CD4-positive, alpha-beta T cell treated with Interleukin-1 beta for 1 hour (primary cell): ENCODE results near the gene FBXO44.

Source experiments
- DNase-seq, 2 donors: peaks; one replicate each; pipeline ENCODE4 v3.0.0-alpha.2; 2020 to 2022

Gene FBXO44

GRCh38 chr1:11640944-11641343, 13.7 kb upstream of the FBXO44 start:
- DNase-seq: no peak

DNA sequence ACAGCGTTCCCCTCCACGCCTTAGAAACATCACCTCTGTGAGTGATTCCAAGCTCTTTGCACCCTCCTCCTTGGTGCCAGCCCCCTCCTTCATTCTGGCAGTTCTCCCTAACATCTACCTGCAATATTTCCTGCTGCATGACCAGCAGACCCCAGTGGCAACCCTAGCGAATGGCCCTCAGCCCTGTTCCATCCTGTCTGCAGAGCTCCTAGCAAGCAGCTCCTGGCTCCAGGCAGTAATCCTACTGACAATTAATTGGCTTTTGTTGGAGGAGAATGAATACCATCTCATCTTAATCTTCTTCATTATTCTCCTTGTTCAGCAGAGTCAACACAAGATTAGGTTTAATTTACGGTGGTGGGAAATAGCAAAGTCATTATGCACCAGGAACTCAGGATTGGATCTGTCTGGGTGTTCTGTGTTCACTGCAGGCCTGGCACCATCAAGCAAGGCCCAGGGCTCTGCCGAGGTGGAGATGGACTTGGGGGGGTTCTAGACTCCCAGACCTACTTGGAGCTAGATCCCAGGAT, 12.8 kb upstream of the FBXO44 start:
- DNase-seq: no peak

GRCh38 chr1:11642418-11643017, 12.2 kb upstream of the FBXO44 start:
- DNase-seq: peak; percentile 66 to 76

DNA sequence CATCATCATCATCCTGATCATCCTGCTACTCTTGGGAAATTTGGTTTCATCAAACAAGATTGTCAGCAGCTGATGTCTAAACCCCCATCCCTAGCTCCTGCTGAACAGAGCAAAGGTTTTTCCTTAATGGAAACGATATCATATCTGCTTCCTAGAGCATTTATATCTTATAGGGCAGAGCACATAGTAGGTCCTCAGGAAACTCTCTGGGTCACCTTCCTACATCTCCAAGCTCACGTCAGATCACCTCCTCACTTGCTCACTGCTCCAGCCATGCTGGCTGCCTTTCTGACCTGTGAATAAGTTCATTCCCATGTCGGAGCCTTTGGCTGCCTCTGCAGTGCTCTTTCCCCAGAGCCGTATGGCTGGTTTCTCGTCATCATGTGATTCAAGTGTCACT, 10.9 kb upstream of the FBXO44 start:
- no peak for DNase-seq

DNA sequence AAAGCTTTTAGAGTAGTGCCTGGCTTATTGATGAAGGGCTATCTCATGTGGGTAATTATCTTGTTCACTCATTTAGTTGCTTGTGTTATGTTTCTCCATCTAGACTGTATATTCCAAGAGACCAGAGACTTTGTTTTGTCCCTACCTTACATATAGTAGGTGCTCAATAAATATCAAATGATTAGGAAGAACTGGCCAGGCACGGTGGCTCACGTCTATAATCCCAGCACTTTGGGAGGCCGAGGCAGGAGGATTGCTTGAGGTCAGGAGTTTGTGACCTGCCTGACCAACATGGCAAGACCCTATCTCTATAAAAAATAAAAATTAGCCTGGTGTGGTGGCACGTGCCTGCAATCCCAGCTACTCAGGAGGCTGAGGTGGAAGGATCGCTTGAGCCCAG, 9.4 kb upstream of the FBXO44 start:
- no peak for DNase-seq

DNA sequence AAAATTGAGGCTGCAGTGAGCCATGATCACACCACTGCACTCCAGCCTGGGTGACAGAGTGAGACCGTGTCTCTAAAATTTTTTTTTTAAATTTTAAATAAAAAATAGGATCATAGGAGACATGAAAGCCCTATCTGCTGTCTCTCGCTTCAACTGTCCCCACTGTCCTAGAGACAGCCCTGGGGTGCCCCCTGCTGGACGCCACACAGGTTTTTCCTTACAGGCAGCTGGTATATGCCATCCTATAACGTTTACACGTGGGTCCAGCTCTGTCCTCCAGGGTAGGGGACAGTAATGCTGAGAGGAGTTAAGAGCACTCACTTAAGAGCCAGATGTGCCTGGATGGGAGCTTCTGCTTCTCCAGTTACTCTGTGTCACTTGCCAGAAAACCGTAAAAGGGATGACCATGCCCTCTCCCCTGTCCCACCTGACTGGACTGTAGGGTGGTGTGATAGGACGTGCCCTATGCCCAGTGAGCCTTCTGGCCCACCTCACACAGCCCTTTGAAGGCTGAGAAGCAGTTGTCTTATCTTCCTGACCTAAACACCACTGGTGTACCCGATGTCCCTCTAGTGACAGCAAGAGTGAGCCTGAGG, 8.9 kb upstream of the FBXO44 start:
- DNase-seq: peak; percentile 79 to 81

GRCh38 chr1:11646317-11646716, 8.4 kb upstream of the FBXO44 start:
- DNase-seq: no peak

- no peak for DNase-seq
Measured at GRCh38 chr1:11647333-11647732, 7.3 kb upstream of the FBXO44 start.

- DNase-seq: no peak
Measured at GRCh38 chr1:11648039-11648438, 6.6 kb upstream of the FBXO44 start.

DNA sequence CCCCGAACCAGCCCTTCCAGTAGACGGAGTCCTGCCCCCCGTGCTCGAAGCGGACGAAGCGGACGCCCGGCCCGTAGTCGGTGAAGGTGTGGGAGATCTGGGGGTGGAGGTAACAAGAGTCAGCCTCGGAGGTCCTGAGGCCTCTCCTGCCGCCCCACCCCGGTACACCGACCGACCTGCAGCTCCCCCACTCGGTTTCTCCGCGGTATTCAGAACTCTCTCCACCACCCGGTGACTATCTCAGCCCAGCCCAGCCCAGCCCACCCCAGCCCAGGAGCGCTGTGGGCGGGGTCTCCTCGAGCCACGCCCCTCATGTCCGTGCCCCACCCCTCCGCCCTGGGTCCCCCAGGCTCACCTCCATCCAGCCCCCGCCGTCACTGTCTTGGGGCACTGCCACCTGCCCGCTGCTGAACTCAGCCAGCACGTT, 5.9 kb upstream of the FBXO44 start:
- peak; percentile 44 to 47 for DNase-seq

GRCh38 chr1:11649237-11649623, 5.4 kb upstream of the FBXO44 start:
- DNase-seq: no peak

DNA sequence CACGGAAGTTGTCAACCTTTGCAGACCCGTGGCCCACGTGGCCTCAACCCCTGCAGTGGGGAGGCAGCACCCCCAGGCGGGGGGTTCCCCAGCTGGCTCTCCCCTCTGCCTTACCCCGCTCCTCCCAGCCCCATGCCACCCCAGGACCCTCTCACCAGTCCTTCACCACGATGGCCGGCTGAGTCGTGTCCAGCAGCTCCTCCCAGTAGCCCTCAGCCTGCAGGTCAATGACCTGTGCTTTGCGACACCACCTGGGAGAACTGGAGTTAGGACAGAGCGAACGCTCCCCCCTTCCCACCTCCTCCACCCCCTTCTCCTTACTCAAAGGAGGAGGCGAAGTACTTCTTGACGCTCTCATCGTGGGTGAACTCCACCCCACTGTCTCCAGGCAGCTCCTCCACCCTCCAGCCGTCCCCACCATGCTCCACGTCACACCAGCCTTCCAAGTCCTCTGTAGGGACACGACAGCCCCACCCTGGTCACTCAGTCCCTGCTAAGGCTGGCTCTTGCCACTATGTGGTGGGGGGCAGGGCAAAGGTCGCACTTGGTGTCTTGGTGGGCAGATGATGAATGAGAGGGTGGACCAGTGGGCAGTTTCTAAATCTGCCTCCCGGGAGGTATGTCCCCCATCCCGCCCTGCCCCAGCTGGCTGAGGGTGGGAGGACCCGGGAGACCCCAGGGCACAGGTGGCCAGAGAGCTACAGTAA, 4.9 kb upstream of the FBXO44 start:
- no peak for DNase-seq

DNA sequence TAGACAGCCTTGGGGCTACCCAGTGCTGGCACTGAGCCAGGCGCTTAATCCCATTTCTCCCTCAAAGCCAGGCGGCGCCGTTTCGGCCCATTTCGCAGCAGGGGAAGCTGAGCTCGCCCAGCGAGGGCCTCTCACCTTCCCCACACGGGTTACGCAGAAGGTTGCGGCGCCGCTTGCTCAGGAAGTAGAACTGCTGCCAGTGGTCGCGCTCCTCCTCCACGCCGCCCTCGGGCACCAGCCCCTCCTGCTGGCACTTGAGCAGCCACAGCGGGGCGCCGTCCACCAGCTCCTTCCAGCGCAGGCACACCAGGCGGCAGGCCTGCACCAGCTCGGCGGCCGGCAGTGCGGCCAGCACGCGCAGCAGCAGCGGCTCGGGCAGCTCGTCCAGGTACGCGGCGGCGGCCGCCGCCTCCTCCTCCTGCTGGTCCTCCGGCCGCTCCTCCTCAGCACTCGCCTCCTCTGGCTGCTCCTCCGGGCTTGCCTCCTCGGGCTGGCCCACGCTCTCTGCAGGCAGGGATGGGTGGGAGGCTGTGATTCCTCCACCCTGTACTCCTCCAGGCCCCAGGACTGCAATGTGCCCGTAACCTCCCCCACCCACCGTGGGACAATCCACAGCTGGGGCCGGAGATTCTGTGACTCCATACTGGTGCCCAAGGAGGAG, 4.2 kb upstream of the FBXO44 start:
- DNase-seq: peak; percentile 86 to 87

- no peak for DNase-seq
Measured at GRCh38 chr1:11651017-11651416, 3.7 kb upstream of the FBXO44 start.

DNA sequence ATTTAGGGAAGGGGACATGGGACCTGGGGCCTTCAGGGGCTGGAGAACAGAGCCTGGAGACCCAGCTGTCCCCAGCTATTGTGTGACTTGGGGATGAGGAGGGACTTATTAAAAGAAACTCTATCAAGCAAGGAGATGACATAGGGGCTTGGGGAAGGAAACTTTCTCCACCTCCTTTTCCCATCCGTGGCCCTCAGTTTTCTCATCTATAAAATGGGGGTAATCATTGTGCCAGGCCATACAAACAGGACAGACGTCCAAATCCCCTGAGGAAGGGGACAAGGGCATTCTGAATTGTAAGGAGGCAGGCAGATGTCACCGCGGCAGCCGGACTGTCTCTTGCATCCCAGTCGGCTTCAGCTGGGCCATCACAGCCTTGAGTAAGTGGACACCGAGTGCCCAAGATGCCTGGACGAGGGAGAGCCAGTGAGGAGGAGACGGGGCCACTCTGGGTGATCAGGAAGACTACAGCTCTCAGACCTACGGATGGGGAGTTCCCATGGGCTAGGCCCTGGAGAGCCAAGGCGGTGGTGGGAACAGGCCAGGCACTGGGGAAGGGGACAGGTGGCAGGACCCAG, 2.4 kb upstream of the FBXO44 start:
- no peak for DNase-seq

DNA sequence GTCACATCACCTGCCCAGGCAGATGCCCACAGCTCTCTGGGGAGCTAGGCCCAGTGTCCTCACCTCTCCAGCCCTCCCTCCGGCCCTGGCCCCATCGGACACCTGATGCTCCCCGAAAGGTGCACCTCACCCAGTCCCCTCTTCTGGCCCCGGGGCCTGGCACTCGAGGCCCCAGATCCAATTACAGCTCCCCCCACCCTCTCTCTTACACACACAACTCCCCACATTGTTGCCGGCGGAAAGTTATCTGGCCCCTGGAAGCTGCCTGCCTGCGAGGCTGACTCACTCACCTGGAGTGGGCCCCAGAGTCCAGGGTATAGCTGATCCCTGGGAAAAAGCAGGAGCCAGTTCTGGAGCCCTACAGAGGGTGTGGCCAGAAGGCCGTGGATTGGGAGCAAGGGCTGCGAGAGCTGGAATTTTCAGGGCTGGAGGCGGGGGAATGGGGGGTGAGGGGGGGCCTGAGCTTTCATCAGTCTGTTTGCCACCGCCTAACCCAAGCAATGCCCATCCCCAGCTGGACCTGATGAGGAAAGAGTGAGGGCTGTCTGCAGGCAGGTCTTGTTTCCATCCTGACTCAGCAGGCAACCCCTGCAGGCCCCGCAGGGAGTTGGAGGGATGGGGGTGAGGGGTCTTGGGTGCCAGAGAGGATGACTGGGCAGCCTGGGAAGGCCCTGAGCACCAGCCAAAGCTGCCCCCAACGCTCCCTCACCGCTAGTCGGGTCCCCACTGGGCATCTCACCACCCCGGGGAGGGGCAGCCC, 1.4 kb upstream of the FBXO44 start:
- no peak for DNase-seq

- DNase-seq: no peak
Measured at GRCh38 chr1:11653861-11654136, 878 bp upstream of the FBXO44 start.

- no peak for DNase-seq
Measured at GRCh38 chr1:11654939-11655808, 497 bp downstream of the FBXO44 start.

GRCh38 chr1:11657654-11658053, 3.0 kb downstream of the FBXO44 start:
- DNase-seq: no peak

DNA sequence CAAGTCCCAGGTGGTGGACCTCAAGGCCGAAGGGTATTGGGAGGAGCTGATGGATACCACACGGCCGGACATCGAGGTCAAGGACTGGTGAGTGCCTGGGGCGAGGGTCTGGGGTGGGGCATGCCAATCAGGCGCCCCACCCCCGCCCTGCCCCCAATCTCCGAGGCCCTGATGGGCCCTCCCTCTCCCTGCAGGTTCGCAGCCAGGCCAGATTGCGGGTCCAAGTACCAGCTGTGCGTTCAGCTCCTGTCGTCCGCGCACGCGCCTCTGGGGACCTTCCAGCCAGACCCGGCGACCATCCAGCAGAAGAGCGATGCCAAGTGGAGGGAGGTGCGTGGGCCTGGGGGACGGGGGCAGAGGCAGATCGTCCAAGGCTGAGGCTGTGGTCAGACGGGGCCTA, 3.9 kb downstream of the FBXO44 start:
- no peak for DNase-seq

DNA sequence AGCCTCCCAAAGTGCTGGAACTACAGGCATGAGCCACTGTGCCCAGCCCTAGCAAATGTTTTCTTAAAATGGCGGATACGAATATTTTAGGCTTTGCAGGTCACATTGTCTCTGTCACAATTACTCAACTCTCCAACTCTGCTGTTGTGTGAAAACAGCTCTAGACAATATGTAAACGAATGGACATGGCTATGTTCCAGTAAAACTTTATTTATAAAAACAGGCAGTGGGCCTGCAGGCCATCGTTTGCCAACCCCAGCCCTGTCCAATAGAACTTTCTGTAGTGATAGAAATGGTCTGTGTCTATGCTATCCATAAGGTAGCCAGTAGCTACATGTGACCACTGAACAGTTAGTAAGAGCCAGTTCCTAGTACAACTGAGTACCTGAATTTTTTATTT, 5.1 kb downstream of the FBXO44 start:
- no peak for DNase-seq

DNA sequence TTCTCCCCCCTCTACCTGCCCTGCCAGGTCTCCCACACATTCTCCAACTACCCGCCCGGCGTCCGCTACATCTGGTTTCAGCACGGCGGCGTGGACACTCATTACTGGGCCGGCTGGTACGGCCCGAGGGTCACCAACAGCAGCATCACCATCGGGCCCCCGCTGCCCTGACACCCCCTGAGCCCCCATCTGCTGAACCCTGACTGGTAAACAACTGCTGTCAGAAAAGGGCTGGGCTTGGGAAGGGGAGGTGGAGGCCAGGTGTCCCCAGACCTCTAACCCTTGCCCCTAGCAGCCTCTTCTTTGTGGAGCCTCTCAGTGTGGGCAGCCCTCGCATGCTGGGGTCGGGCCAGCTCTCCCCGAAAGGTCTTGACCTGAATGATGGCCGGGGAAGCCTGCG, 6.4 kb downstream of the FBXO44 start:
- no peak for DNase-seq
